ENCODE results near the gene CXXC5.

GRCh38 chr5:139645430-139645871 lies 2.7 kb upstream of the CXXC5 start:
- no peak for TF ChIP-seq EZH2phosphoT487 (IDR thresholded peaks at IDR 0.05; ENCODE audit: insufficient read depth, low read depth)
- no peak for TF ChIP-seq EZH2 (IDR thresholded peaks at IDR 0.05; ENCODE audit: insufficient read depth, poor library complexity, severe bottlenecking)

Measured in GM23248 (cell line).